ENCODE measurements around the gene GNRHR. TPM values are rescaled to one million over a fixed set of nuclear protein-coding genes. Genes with fewer than 3 reads are reported as not detected.
"Not testable (repeated sequence)": the region's sequence is repeated elsewhere in the genome, so short reads cannot be mapped to it uniquely, and the experiment has no call there.

The GNRHR gene
- total RNA-seq: not detected

GRCh38 chr4:67754288-67754687, at the start of gene GNRHR:
Gene GNRHR, minus strand, starts transcription at chr4:67754388. Its CDS starts 53 bp downstream, at chr4:67754335.
- H3K4me3 ChIP-seq (ENCODE audit: low read length): no peak within 1 kb of the TSS
- H3K4me1 ChIP-seq (ENCODE audit: insufficient read depth, low read length): no peaks in the 10 kb centered on the region
- H3K9me3 ChIP-seq (ENCODE audit: low read depth, low read length): no peaks in the 10 kb centered on the region
- H3K27me3 ChIP-seq (ENCODE audit: insufficient read depth, low read length): no peaks in the 10 kb centered on the region

GRCh38 chr4:67796810-67797209, 42.6 kb upstream of the GNRHR start:
- no peaks in the 10 kb centered on the region for H3K9me3 ChIP-seq (ENCODE audit: low read depth, low read length)
- H3K4me1 ChIP-seq (ENCODE audit: insufficient read depth, low read length): no peaks in the 10 kb centered on the region
- H3K27me3 ChIP-seq (ENCODE audit: insufficient read depth, low read length): no peaks in the 10 kb centered on the region
- H3K4me3 ChIP-seq (ENCODE audit: low read length): no peak overlapping the region

GRCh38 chr4:67790721-67791120, 36.5 kb upstream of the GNRHR start:
- Histone ChIP-seq H3K27me3 (ENCODE audit: insufficient read depth, low read length) (no peaks in the 10 kb centered on the region), H3K9me3 (ENCODE audit: low read depth, low read length) (no peaks in the 10 kb centered on the region), H3K4me1 (ENCODE audit: insufficient read depth, low read length) (no peaks in the 10 kb centered on the region), H3K4me3 (ENCODE audit: low read length) (no peak overlapping the region)

- no peaks in the 10 kb centered on the region for H3K9me3 ChIP-seq (ENCODE audit: low read depth, low read length)
- H3K27me3 ChIP-seq (ENCODE audit: insufficient read depth, low read length): no peaks in the 10 kb centered on the region
- no peak overlapping the region for H3K4me3 ChIP-seq (ENCODE audit: low read length)
- H3K4me1 ChIP-seq (ENCODE audit: insufficient read depth, low read length): no peaks in the 10 kb centered on the region
These were observed 33.1 kb upstream of the GNRHR start for GRCh38 chr4:67787311-67787710.

- no peaks in the 10 kb centered on the region for H3K4me1 ChIP-seq (ENCODE audit: insufficient read depth, low read length)
- H3K27me3 ChIP-seq (ENCODE audit: insufficient read depth, low read length): no peaks in the 10 kb centered on the region
- H3K9me3 ChIP-seq (ENCODE audit: low read depth, low read length): no peaks in the 10 kb centered on the region
- no peak overlapping the region for H3K4me3 ChIP-seq (ENCODE audit: low read length)
These were observed 31.3 kb upstream of the GNRHR start for GRCh38 chr4:67785528-67785927.

- no peaks in the 10 kb centered on the region for H3K27me3 ChIP-seq (ENCODE audit: insufficient read depth, low read length)
- H3K9me3 ChIP-seq (ENCODE audit: low read depth, low read length): no peaks in the 10 kb centered on the region
- H3K4me1 ChIP-seq (ENCODE audit: insufficient read depth, low read length): no peaks in the 10 kb centered on the region
- H3K4me3 ChIP-seq (ENCODE audit: low read length): no peak overlapping the region
These were observed 25.4 kb upstream of the GNRHR start for GRCh38 chr4:67779631-67780030.

- H3K4me1 ChIP-seq (ENCODE audit: insufficient read depth, low read length): no peaks in the 10 kb centered on the region
- H3K4me3 ChIP-seq (ENCODE audit: low read length): no peak overlapping the region
- H3K9me3 ChIP-seq (ENCODE audit: low read depth, low read length): no peaks in the 10 kb centered on the region
- H3K27me3 ChIP-seq (ENCODE audit: insufficient read depth, low read length): no peaks in the 10 kb centered on the region
These were observed 22.6 kb upstream of the GNRHR start for GRCh38 chr4:67776746-67777145.

GRCh38 chr4:67770422-67770821, 16.2 kb upstream of the GNRHR start:
- no peak overlapping the region for H3K4me3 ChIP-seq (ENCODE audit: low read length)
- no peaks in the 10 kb centered on the region for H3K9me3 ChIP-seq (ENCODE audit: low read depth, low read length)
- no peaks in the 10 kb centered on the region for H3K4me1 ChIP-seq (ENCODE audit: insufficient read depth, low read length)
- H3K27me3 ChIP-seq (ENCODE audit: insufficient read depth, low read length): no peaks in the 10 kb centered on the region

GRCh38 chr4:67765928-67766327, 11.7 kb upstream of the GNRHR start:
- no peaks in the 10 kb centered on the region for H3K4me1 ChIP-seq (ENCODE audit: insufficient read depth, low read length)
- H3K9me3 ChIP-seq (ENCODE audit: low read depth, low read length): no peaks in the 10 kb centered on the region
- H3K4me3 ChIP-seq (ENCODE audit: low read length): no peak overlapping the region
- no peaks in the 10 kb centered on the region for H3K27me3 ChIP-seq (ENCODE audit: insufficient read depth, low read length)

GRCh38 chr4:67765401-67765800, 11.2 kb upstream of the GNRHR start:
- no peaks in the 10 kb centered on the region for H3K9me3 ChIP-seq (ENCODE audit: low read depth, low read length)
- H3K27me3 ChIP-seq (ENCODE audit: insufficient read depth, low read length): no peaks in the 10 kb centered on the region
- no peak overlapping the region for H3K4me3 ChIP-seq (ENCODE audit: low read length)
- no peaks in the 10 kb centered on the region for H3K4me1 ChIP-seq (ENCODE audit: insufficient read depth, low read length)

GRCh38 chr4:67764183-67764582, 10.0 kb upstream of the GNRHR start:
- Histone ChIP-seq H3K4me3 (ENCODE audit: low read length) (no peak overlapping the region), H3K27me3 (ENCODE audit: insufficient read depth, low read length) (no peaks in the 10 kb centered on the region), H3K9me3 (ENCODE audit: low read depth, low read length) (no peaks in the 10 kb centered on the region), H3K4me1 (ENCODE audit: insufficient read depth, low read length) (no peaks in the 10 kb centered on the region)

- Histone ChIP-seq H3K27me3 (ENCODE audit: insufficient read depth, low read length) (no peaks in the 10 kb centered on the region), H3K9me3 (ENCODE audit: low read depth, low read length) (no peaks in the 10 kb centered on the region), H3K4me3 (ENCODE audit: low read length) (no peak overlapping the region), H3K4me1 (ENCODE audit: insufficient read depth, low read length) (no peaks in the 10 kb centered on the region)
These were observed 7.9 kb upstream of the GNRHR start for GRCh38 chr4:67762086-67762485.

GRCh38 chr4:67756991-67757390, 2.8 kb upstream of the GNRHR start:
- H3K4me3 ChIP-seq (ENCODE audit: low read length); H3K27me3 ChIP-seq (ENCODE audit: insufficient read depth, low read length); H3K4me1 ChIP-seq (ENCODE audit: insufficient read depth, low read length); H3K9me3 ChIP-seq (ENCODE audit: low read depth, low read length): not testable (repeated sequence)

- Histone ChIP-seq H3K4me3 (ENCODE audit: low read length) (no peak overlapping the region), H3K9me3 (ENCODE audit: low read depth, low read length) (no peaks in the 10 kb centered on the region), H3K27me3 (ENCODE audit: insufficient read depth, low read length) (no peaks in the 10 kb centered on the region), H3K4me1 (ENCODE audit: insufficient read depth, low read length) (no peaks in the 10 kb centered on the region)
These were observed 1.8 kb upstream of the GNRHR start for GRCh38 chr4:67755974-67756373.

- Histone ChIP-seq H3K9me3 (ENCODE audit: low read depth, low read length) (no peaks in the 10 kb centered on the region), H3K4me1 (ENCODE audit: insufficient read depth, low read length) (no peaks in the 10 kb centered on the region), H3K27me3 (ENCODE audit: insufficient read depth, low read length) (no peaks in the 10 kb centered on the region), H3K4me3 (ENCODE audit: low read length) (no peak overlapping the region)
These were observed 2.9 kb downstream of the GNRHR start for GRCh38 chr4:67751260-67751659.

- no peak overlapping the region for H3K4me3 ChIP-seq (ENCODE audit: low read length)
- H3K9me3 ChIP-seq (ENCODE audit: low read depth, low read length): no peaks in the 10 kb centered on the region
- no peaks in the 10 kb centered on the region for H3K4me1 ChIP-seq (ENCODE audit: insufficient read depth, low read length)
- no peaks in the 10 kb centered on the region for H3K27me3 ChIP-seq (ENCODE audit: insufficient read depth, low read length)
These were observed 3.5 kb downstream of the GNRHR start for GRCh38 chr4:67750691-67751090.

GRCh38 chr4:67749286-67749685, 4.9 kb downstream of the GNRHR start:
- H3K27me3 ChIP-seq (ENCODE audit: insufficient read depth, low read length): no peaks in the 10 kb centered on the region
- no peak overlapping the region for H3K4me3 ChIP-seq (ENCODE audit: low read length)
- no peaks in the 10 kb centered on the region for H3K9me3 ChIP-seq (ENCODE audit: low read depth, low read length)
- no peaks in the 10 kb centered on the region for H3K4me1 ChIP-seq (ENCODE audit: insufficient read depth, low read length)
